K562 (cell line): ENCODE measurements around the gene CDC6. TPM values are rescaled to one million over a fixed set of nuclear protein-coding genes. Genes with fewer than 3 reads are reported as not detected.

Source experiments
- CBX1 ChIP-seq: sonication (generic); IDR thresholded peaks from 2 replicates; pipeline ENCODE4 v1.6.1; 2016; ENCODE audit warnings: antibody characterized with exemption, low read depth, mild to moderate bottlenecking
- CREB5 ChIP-seq: fragments of 250-450 bp; sonication (Bioruptor Pico); IDR thresholded peaks from 2 replicates; pipeline ENCODE4 v1.5.0; 2020; ENCODE audit warnings: mild to moderate bottlenecking
- CSDE1 ChIP-seq, 2 experiments: fragments of 450-650 bp; IDR thresholded peaks; 2 replicates each; pipeline ENCODE4 v1.6.1; 2016; ENCODE audit warnings: mild to moderate bottlenecking in 1 of 2
- E2F5 ChIP-seq: sonication (generic); formaldehyde crosslinking; IDR thresholded peaks from 2 replicates; pipeline ENCODE4 v1.8.0; 2022; ENCODE audit warnings: mild to moderate bottlenecking, missing genetic modification reagents
- HSF4 ChIP-seq: fragments of 250-450 bp; sonication (Bioruptor Pico); IDR thresholded peaks from 2 replicates; pipeline ENCODE4 v2.1.2; 2022; ENCODE audit warnings: mild to moderate bottlenecking, moderate library complexity, borderline replicate concordance
- MCM3 ChIP-seq: fragments of 450-650 bp; IDR thresholded peaks from 2 replicates; pipeline ENCODE4 v1.6.1; 2016
- POLR2B ChIP-seq: fragments of 450-650 bp; IDR thresholded peaks from 2 replicates; pipeline ENCODE4 v1.6.1; 2018; ENCODE audit warnings: low read depth; ENCODE audit not compliant: partially characterized antibody
- PTRF ChIP-seq: fragments of 450-650 bp; IDR thresholded peaks from 2 replicates; pipeline ENCODE4 v1.6.1; 2016; ENCODE audit warnings: mild to moderate bottlenecking, missing genetic modification characterization, missing compliant biosample characterization
- RBM15 ChIP-seq: fragments of 200-400 bp; formaldehyde crosslinking; IDR thresholded peaks from 2 replicates; pipeline ENCODE4 v1.6.1; 2018; ENCODE audit warnings: mild to moderate bottlenecking, low read length, moderate library complexity; ENCODE audit not compliant: insufficient read depth
- SMARCB1 ChIP-seq: IDR thresholded peaks from 2 replicates; pipeline ENCODE4 v1.6.1; 2011; ENCODE audit warnings: improper control_type of control experiment, low read depth; ENCODE audit not compliant: insufficient read length
- YY1 ChIP-seq, 3 experiments: IDR thresholded peaks; 2 replicates each; pipeline ENCODE4 v1.6.1; 2011; ENCODE audit warnings: low read length in 2 of 3, mild to moderate bottlenecking in 2 of 3, moderate library complexity in 2 of 3, borderline replicate concordance in 1 of 3, control low read depth in 1 of 3, low read depth in 1 of 3; ENCODE audit not compliant: insufficient read depth in 3 of 3, insufficient replicate concordance in 2 of 3, control insufficient read depth in 1 of 3, insufficient read length in 1 of 3; ENCODE audit errors: extremely low read depth in 1 of 3
- ZBTB12 ChIP-seq: fragments of 250-450 bp; sonication (Bioruptor Pico); IDR thresholded peaks from 2 replicates; pipeline ENCODE4 v1.4.0; 2020
- ZNF318 ChIP-seq, 2 experiments: fragments of 450-650 bp; IDR thresholded peaks; 2 replicates each; pipeline ENCODE4 v1.6.1; 2016; ENCODE audit warnings: mild to moderate bottlenecking in 2 of 2, borderline replicate concordance in 1 of 2, low read depth in 1 of 2, moderate library complexity in 1 of 2
- ZNF644 ChIP-seq: fragments of 200-800 bp; sonication (Bioruptor generic); IDR thresholded peaks from 2 replicates; pipeline ENCODE4 v1.6.1; 2016; ENCODE audit warnings: low read depth, missing genetic modification characterization, missing compliant biosample characterization
- polyA plus RNA-seq, 8 experiments: library from polyadenylated mRNA; depleted of rRNA in 4 of 8; stranded (reverse) in 5 of 8; unstranded in 3 of 8; fragments of >200 nt; fragmentation: Nextera tagmentation in 2 of 8; fragmentation: Illumina TruSeq in 1 of 8; extraction: Ambion mirVana in 2 of 8; extraction: Trizol in 1 of 8; gene quantifications; 2 replicates each; pipeline versions ENCODE4 v1.2.1 to v1.2.3, GENCODE V29; 2011 to 2014; ENCODE audit warnings: inconsistent platforms in 1 of 8, missing spikeins in 1 of 8
- total RNA-seq, 7 experiments: library from RNA; depleted of rRNA in 6 of 7; stranded (reverse); fragments of >200 nt in 6 of 7; fragmentation: Illumina TruSeq in 2 of 7; extraction: Trizol in 2 of 7; gene quantifications; 2 replicates each; pipeline versions ENCODE4 v1.2.1 to v1.2.3, GENCODE V29; 2011 to 2021; ENCODE audit warnings: low replicate concordance in 1 of 7

CDC6 gene
- total and polyA plus RNA-seq, 9 of the 15 experiments (the other 6 are each of a cell fraction or from before 2014, with no cell fraction given) = 29.6 to 141 (median 106) TPM

GRCh38 chr17:40309031-40309948, 21.6 kb downstream of the CDC6 start, which contains the start of gene RARA (continued):
- no peak for TF ChIP-seq E2F5 (CRISPR knock-in tag)
- TF ChIP-seq ZNF318 (IDR thresholded peaks at IDR 0.05; ENCODE audit: borderline replicate concordance in 1 of 2, low read depth in 1 of 2) = no peak
- TF ChIP-seq PTRF (tag) = no peak
- TF ChIP-seq YY1 (IDR thresholded peaks at IDR 0.05; ENCODE audit: borderline replicate concordance in 1 of 3, control insufficient read depth in 1 of 3, extremely low read depth in 1 of 3, insufficient read depth in 3 of 3, insufficient read length in 1 of 3, insufficient replicate concordance in 2 of 3, low read depth in 1 of 3, low read length in 2 of 3) = peak in 1 of 3 experiments; percentile 9
- TF ChIP-seq CREB5 (CRISPR knock-in tag) = no peak
- TF ChIP-seq HSF4 = no peak
- no peak for TF ChIP-seq CSDE1 (IDR thresholded peaks at IDR 0.05)
- no peak for TF ChIP-seq CBX1
- TF ChIP-seq RBM15 = no peak
- no peak for TF ChIP-seq ZNF644 (tag)
- no peak for TF ChIP-seq ZBTB12
- TF ChIP-seq SMARCB1 = peak; percentile 43
- TF ChIP-seq MCM3 = no peak
- no peak for TF ChIP-seq POLR2B
